Smooth muscle cell (in vitro differentiated cells): Measurements from ENCODE around the gene FMOD. TPM values are rescaled to one million over a fixed set of nuclear protein-coding genes. Genes with fewer than 3 reads are reported as not detected.

Experiments
- DNase-seq: peaks from one replicate; lab custom pipeline; 2025; ENCODE audit not compliant: unreplicated experiment; lab: John Stamatoyannopoulos, UW
- H2AFZ ChIP-seq: fragments of 200-600 bp; sonication (generic); 2 replicates; pipeline ENCODE4 v1.6.0; 2016; ENCODE audit warnings: antibody characterized with exemption, low read depth, mild to moderate bottlenecking
- H3F3A ChIP-seq: fragments of 200-600 bp; sonication (generic); 2 replicates; pipeline ENCODE4 v1.6.0; 2017; ENCODE audit warnings: antibody characterized with exemption, low read depth
- H3K27ac ChIP-seq: fragments of 200-600 bp; sonication (generic); 2 replicates; pipeline ENCODE4 v1.5.1; 2016; ENCODE audit warnings: low read depth, mild to moderate bottlenecking
- H3K27me3 ChIP-seq: fragments of 200-600 bp; sonication (generic); 2 replicates; pipeline ENCODE4 v1.6.1; 2016; ENCODE audit warnings: low read depth, mild to moderate bottlenecking
- H3K36me3 ChIP-seq: fragments of 200-600 bp; sonication (generic); 2 replicates; pipeline ENCODE4 v1.5.1; 2016; ENCODE audit warnings: low read depth
- H3K4me1 ChIP-seq: fragments of 200-600 bp; sonication (generic); 2 replicates; pipeline ENCODE4 v1.5.1; 2016; ENCODE audit warnings: low read depth
- H3K4me2 ChIP-seq: fragments of 200-600 bp; sonication (generic); 2 replicates; pipeline ENCODE4 v1.6.0; 2016; ENCODE audit warnings: mild to moderate bottlenecking
- H3K4me3 ChIP-seq: fragments of 200-600 bp; sonication (generic); 2 replicates; pipeline ENCODE4 v1.5.1; 2016; ENCODE audit warnings: mild to moderate bottlenecking
- H3K79me2 ChIP-seq: fragments of 200-600 bp; sonication (generic); 2 replicates; pipeline ENCODE4 v1.6.0; 2016; ENCODE audit warnings: low read depth, mild to moderate bottlenecking
- H3K9ac ChIP-seq: fragments of 200-600 bp; sonication (generic); 2 replicates; pipeline ENCODE4 v1.6.0; 2016; ENCODE audit warnings: low read depth
- H3K9me3 ChIP-seq: fragments of 200-600 bp; sonication (generic); replicated peaks from 2 replicates; pipeline ENCODE4 v1.5.1; 2016; ENCODE audit warnings: low read depth
- H4K20me1 ChIP-seq: fragments of 200-600 bp; sonication (generic); 2 replicates; pipeline ENCODE4 v1.6.0; 2016; ENCODE audit warnings: low read depth
- WGBS: methylation state at CpG from one replicate; pipeline ENCODE4 v1.1.7; 2016; ENCODE audit warnings: low lambda C conversion rate; 5-methylcytosine and 5-hydroxymethylcytosine counted together
- polyA plus RNA-seq: library from polyadenylated mRNA; unstranded; fragments of >200 nt; fragmentation: Nextera tagmentation; extraction: Ambion mirVana; gene quantifications from 2 replicates; pipeline ENCODE4 v1.2.1, GENCODE V29; 2016
- total RNA-seq: library from RNA; depleted of rRNA; stranded (reverse); fragments of >200 nt; gene quantifications from 2 replicates; pipeline ENCODE4 v1.2.3, GENCODE V29; 2014
- TF ChIP-seq, protein P1 (sequence below): fragments of 200-600 bp; sonication (generic); IDR thresholded peaks from 2 replicates; pipeline ENCODE4 v1.5.1; 2017; ENCODE audit warnings: borderline replicate concordance, mild to moderate bottlenecking, antibody characterized with exemption; ENCODE audit not compliant: insufficient read depth, poor library complexity, severe bottlenecking

FMOD gene
- total and polyA plus RNA-seq, 2 experiments from 2014 or later: 247 to 369 TPM

DNA sequence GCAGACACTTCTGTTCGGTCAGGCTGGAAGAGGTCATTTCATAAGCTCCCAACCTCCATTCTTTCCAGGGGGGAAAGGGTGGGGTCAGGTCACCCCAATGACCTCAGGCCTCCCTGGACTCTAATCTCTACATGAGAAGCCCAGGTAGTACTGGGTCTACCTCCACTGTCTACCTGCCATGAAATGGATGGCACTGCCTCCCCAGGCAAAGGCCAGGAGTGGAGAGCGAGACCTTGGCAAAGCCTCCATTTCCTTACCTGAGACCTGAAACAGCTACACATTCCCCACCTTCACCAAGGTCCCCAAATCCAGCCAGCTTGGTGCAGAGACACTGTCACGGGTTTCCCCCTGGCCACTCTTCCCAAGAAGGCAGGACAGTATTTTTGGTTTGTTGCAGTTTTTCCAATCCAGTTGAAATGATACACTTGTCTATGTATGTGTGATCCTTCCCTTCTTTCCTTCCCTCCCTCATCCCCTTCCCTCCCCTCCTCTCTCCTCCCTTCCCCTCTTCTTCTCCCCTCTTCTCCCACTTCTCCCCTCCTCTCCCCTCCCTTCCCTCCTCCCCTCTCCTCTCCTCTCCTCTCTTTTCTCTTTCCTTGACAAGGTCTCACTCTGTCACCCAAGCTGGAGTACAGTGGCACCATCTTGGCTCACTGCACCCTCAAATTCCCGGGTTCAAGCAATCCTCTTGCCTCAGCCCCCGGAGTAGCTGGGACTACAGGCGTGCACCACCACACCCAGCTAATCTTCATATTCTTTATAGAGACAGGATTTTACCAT lies 29.5 kb downstream of the FMOD start:
- H3K4me3 ChIP-seq: no peak overlapping the region
- H2AFZ ChIP-seq: no peak overlapping the region
- H3K79me2 ChIP-seq: no peaks in the 10 kb centered on the region
- H3K27ac ChIP-seq: no peak overlapping the region
- TF ChIP-seq, protein P1, sequence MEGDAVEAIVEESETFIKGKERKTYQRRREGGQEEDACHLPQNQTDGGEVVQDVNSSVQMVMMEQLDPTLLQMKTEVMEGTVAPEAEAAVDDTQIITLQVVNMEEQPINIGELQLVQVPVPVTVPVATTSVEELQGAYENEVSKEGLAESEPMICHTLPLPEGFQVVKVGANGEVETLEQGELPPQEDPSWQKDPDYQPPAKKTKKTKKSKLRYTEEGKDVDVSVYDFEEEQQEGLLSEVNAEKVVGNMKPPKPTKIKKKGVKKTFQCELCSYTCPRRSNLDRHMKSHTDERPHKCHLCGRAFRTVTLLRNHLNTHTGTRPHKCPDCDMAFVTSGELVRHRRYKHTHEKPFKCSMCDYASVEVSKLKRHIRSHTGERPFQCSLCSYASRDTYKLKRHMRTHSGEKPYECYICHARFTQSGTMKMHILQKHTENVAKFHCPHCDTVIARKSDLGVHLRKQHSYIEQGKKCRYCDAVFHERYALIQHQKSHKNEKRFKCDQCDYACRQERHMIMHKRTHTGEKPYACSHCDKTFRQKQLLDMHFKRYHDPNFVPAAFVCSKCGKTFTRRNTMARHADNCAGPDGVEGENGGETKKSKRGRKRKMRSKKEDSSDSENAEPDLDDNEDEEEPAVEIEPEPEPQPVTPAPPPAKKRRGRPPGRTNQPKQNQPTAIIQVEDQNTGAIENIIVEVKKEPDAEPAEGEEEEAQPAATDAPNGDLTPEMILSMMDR: no peak
- 87% methylated on average over 6 of the region's 6 CpGs for WGBS
- no peaks in the 10 kb centered on the region for H3K36me3 ChIP-seq
- no peak for DNase-seq
- no peaks in the 10 kb centered on the region for H4K20me1 ChIP-seq
- H3K4me1 ChIP-seq: peaks cover 46% of the 10 kb centered on the region
- no peak overlapping the region for H3K9ac ChIP-seq
- H3K27me3 ChIP-seq: no peaks in the 10 kb centered on the region
- no peaks in the 10 kb centered on the region for H3K9me3 ChIP-seq
- no peaks in the 10 kb centered on the region for H3F3A ChIP-seq
- no peak overlapping the region for H3K4me2 ChIP-seq

GRCh38 chr1:203320591-203321272 lies 30.2 kb downstream of the FMOD start:
- Histone ChIP-seq H3K9ac (no peak overlapping the region), H3K9me3 (no peaks in the 10 kb centered on the region), H4K20me1 (no peaks in the 10 kb centered on the region), H3K36me3 (no peaks in the 10 kb centered on the region), H3K4me1 (peaks cover 39% of the 10 kb centered on the region), H3K79me2 (no peaks in the 10 kb centered on the region), H3K27me3 (no peaks in the 10 kb centered on the region), H2AFZ (no peak overlapping the region), H3K4me3 (no peak overlapping the region), H3K4me2 (no peak overlapping the region), H3F3A (no peaks in the 10 kb centered on the region), H3K27ac (no peak overlapping the region)
- WGBS: 34% methylated on average over 6 of the region's 6 CpGs
- TF ChIP-seq, protein P1: no peak
- no peak for DNase-seq

- H3K36me3 ChIP-seq: no peaks in the 10 kb centered on the region
- H3K4me2 ChIP-seq: no peak overlapping the region
- H3K9me3 ChIP-seq: no peaks in the 10 kb centered on the region
- H3K79me2 ChIP-seq: no peaks in the 10 kb centered on the region
- WGBS: 95% methylated on average over 1 of the region's 1 CpG
- peaks cover 21% of the 10 kb centered on the region for H3K4me1 ChIP-seq
- H3K27ac ChIP-seq: no peak overlapping the region
- no peaks in the 10 kb centered on the region for H3K27me3 ChIP-seq
- no peak overlapping the region for H2AFZ ChIP-seq
- H3K4me3 ChIP-seq: no peak overlapping the region
- no peak overlapping the region for H3K9ac ChIP-seq
- no peaks in the 10 kb centered on the region for H3F3A ChIP-seq
- H4K20me1 ChIP-seq: no peaks in the 10 kb centered on the region
- no peak for DNase-seq
- TF ChIP-seq, protein P1: no peak
These were observed 32.7 kb downstream of the FMOD start for GRCh38 chr1:203318229-203318517.
